Activated CD8-positive, alpha-beta T cell treated with anti-CD3 and anti-CD28 coated beads for 36 hours (primary cell): Measurements from ENCODE around the gene ZNF283. TPM values are rescaled to one million over a fixed set of nuclear protein-coding genes. Genes with fewer than 3 reads are reported as not detected.
A peak's percentile ranks its signal among the peaks of the same experiment; 100 is the strongest.
"Not testable (repeated sequence)": the region's sequence is repeated elsewhere in the genome, so short reads cannot be mapped to it uniquely, and the experiment has no call there.

Experiments used
- ATAC-seq: fragments of 200-7000 bp; cut with Tn5 transposase; one replicate; pipeline ENCODE4 v1.10.0; 2021; ENCODE audit warnings: mild to moderate bottlenecking, moderate library complexity
- CTCF ChIA-PET: fragments of 350-600 bp; sonication (Branson Sonifier 250); formaldehyde crosslinking; loops from one replicate; lab custom pipeline; 2021; ENCODE audit warnings: antibody characterized with exemption; lab: Charles Lee
- POLR2A ChIA-PET: fragments of 350-600 bp; sonication (Branson Sonifier 250); formaldehyde crosslinking; loops from one replicate; lab custom pipeline; 2021; ENCODE audit warnings: antibody characterized with exemption; lab: Charles Lee
- DNase-seq: peaks from one replicate; pipeline ENCODE4 v3.0.0-alpha.2; 2020
- H3K27ac Mint-ChIP-seq: one replicate; pipeline ENCODE4 v1.8.0; 2021; ENCODE audit warnings: mild to moderate bottlenecking, mixed read lengths
- H3K27me3 Mint-ChIP-seq: one replicate; pipeline ENCODE4 v1.8.0; 2021; ENCODE audit warnings: mixed read lengths
- H3K36me3 Mint-ChIP-seq: one replicate; pipeline ENCODE4 v1.8.0; 2021; ENCODE audit warnings: low read depth, mixed read lengths
- H3K4me1 Mint-ChIP-seq: one replicate; pipeline ENCODE4 v1.8.0; 2021; ENCODE audit warnings: low read depth, mixed read lengths
- H3K4me3 Mint-ChIP-seq: one replicate; pipeline ENCODE4 v1.8.0; 2021; ENCODE audit warnings: mild to moderate bottlenecking, moderate library complexity, mixed read lengths
- H3K9me3 Mint-ChIP-seq: one replicate; pipeline ENCODE4 v1.8.0; 2021; ENCODE audit warnings: mixed read lengths
- intact Hi-C: fragments of 100-400 bp; cut with micrococcal nuclease; formaldehyde crosslinking; loops from one replicate; pipeline ENCODE4 v1.10.0; 2022
- total RNA-seq, 2 experiments: library from RNA; stranded (reverse); gene quantifications; one replicate each; pipeline ENCODE4 v1.2.3, GENCODE V29; 2021
- TF ChIP-seq, protein P1 (sequence below): fragments of 200-600 bp; IDR thresholded peaks from one replicate; pipeline ENCODE4 v1.8.0; 2022; ENCODE audit warnings: antibody characterized with exemption, mild to moderate bottlenecking

The ZNF283 gene
- total RNA-seq, 2 experiments from 2014 or later, result 6.6 to 7.2 TPM

DNA sequence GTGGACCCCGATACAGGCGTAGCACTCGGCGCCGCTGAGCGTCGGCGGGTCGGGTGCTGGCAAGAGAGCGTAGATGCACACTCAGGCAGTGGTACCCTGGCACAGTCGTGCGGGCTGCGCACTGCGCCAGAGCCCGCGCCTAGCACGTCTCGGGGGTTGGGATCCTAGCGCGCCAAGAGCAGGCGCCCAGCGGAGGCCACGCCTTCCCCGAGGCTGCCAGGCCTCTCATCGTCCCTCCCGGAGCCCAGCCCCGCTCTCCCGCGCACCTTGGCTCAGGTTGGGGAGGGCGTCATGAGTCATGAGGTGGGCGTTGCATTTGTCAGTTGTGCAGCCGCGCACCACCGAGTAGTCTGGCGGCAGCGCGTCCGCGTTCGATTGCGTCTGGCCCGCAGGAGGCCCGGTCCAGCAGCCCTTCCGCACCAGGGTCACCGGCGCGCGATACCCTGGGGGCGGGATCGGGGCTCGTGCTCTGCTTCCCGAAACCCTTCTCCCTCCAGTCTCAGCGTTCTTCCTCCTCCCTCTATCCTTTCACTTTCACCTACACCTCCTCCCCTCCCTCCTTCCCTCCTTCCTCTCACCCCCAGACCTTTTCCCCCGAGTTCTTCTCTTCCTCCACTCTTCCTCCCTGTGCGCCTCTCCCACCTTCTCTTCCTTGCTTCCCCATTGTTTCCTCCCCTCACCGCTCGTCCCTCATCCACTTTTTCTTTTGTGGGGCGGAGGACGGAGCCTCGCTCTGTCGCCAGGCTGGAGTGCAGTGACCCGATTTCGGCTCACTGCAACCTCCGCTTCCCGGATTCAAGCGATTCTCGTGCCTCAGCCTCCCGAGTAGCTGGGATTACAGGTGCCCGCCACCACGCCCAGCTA, 28.3 kb upstream of the ZNF283 start:
- DNase-seq, result peak; percentile 92
- Mint-ChIP-seq H3K4me1 (peaks cover 12% of the 10 kb centered on the region), H3K9me3 (no peaks in the 10 kb centered on the region), H3K27me3 (peaks cover 12% of the 10 kb centered on the region), H3K36me3 (peaks cover 3% of the 10 kb centered on the region), H3K4me3 (peak overlapping the region; percentile 73), H3K27ac (peak overlapping the region; percentile 27)
- intact Hi-C loops, result no loop called here
- TF ChIP-seq, protein P1, sequence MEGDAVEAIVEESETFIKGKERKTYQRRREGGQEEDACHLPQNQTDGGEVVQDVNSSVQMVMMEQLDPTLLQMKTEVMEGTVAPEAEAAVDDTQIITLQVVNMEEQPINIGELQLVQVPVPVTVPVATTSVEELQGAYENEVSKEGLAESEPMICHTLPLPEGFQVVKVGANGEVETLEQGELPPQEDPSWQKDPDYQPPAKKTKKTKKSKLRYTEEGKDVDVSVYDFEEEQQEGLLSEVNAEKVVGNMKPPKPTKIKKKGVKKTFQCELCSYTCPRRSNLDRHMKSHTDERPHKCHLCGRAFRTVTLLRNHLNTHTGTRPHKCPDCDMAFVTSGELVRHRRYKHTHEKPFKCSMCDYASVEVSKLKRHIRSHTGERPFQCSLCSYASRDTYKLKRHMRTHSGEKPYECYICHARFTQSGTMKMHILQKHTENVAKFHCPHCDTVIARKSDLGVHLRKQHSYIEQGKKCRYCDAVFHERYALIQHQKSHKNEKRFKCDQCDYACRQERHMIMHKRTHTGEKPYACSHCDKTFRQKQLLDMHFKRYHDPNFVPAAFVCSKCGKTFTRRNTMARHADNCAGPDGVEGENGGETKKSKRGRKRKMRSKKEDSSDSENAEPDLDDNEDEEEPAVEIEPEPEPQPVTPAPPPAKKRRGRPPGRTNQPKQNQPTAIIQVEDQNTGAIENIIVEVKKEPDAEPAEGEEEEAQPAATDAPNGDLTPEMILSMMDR, result no peak
- ChIA-PET POLR2A (no interaction called here), CTCF (no interaction called here)
- peak; percentile 96 for ATAC-seq

DNA sequence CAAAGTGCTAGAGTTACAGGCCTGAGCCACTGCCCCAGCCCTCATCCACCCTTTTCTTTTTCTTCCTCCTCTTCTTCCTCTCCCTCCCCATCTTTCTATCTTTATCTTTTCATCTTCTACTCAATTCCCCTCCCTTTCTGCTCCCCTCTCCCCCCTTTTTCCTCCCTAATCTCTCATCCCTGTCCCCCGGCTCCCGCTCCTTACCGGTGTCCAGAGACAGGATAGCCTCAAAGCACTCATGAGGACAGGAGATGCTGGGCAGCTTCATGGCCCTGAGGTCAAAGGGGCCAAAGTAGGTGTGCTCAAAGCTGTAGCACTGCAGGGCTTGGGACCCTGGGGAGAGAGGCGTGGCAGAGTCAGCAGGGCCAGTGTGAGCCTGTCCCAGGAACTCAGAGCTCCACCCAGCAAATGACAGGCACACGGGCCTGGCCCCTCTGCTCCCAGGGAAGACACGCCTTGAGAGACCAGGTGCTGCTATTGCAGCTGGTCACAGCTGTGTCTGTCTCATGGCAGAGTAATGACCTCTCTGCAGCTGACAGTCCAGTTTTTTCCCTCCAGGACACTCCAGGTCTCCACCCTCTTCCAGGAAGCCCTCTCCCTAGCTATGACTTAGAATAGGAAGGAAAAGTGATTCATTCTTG, 27.5 kb upstream of the ZNF283 start:
- no peak overlapping the region for H3K27ac Mint-ChIP-seq
- DNase-seq (no peak), ATAC-seq (no peak)
- peaks cover 12% of the 10 kb centered on the region for H3K4me1 Mint-ChIP-seq
- POLR2A ChIA-PET, result interaction anchor here (0.7 kb wide), 1 partner anchor 45 kb away, joined by 3 read pairs; the partner anchor contains the start of gene SMG9
- CTCF ChIA-PET, result interaction anchor here (0.7 kb wide), 2 partner anchors 14 to 33 kb away, joined by 3 read pairs; no protein-coding TSS in a partner anchor
- no peaks in the 10 kb centered on the region for H3K9me3 Mint-ChIP-seq
- H3K36me3 Mint-ChIP-seq, result peaks cover 3% of the 10 kb centered on the region
- intact Hi-C loops, result no loop called here
- H3K4me3 Mint-ChIP-seq, result peak overlapping the region; percentile 73
- peaks cover 10% of the 10 kb centered on the region for H3K27me3 Mint-ChIP-seq
- TF ChIP-seq, protein P1, result no peak

DNA sequence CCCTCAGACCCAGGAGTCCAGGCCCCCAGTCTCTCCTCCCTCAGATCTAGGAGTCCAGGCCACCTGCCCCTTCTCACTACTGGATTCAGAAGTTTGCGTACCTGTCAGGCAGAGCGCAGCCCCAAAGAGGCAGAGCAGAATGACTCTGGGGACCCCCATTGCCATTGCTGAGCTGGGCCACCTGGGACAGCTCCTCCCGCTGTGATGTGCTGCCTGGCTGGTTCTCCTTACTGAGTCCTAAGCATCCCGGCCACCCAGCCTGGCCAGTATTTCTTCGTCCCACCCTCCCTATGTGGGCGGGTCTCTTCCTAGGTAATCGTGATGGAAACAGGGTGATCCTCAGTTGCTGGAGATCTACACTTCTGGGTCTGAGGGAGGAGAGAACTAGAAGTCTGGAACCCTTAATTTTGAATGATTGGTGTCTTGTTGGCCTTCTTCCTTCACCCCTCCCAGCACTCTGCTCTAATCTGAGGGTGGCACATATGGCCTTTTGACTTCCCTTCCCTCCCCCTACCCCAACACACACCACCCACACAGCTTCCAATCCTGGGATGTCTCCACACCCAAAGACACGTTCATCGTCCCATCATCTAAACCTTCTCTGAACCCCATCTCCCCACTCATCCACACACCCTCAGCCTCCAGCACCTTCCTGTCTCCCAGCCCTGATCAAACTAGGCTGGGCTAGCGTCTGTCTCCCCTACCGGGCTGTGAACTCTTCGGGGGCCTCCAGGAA, 24.7 kb upstream of the ZNF283 start, which contains the start of gene LYPD5:
Gene LYPD5 (minus strand): TSS at position 232 of the 736 bp plus-strand sequence. CDS start 67 bp downstream, at position 165.
- intact Hi-C loops, result no loop called here
- CTCF ChIA-PET, result no interaction called here
- no peak within 1 kb of the TSS for H3K27ac Mint-ChIP-seq

DNA sequence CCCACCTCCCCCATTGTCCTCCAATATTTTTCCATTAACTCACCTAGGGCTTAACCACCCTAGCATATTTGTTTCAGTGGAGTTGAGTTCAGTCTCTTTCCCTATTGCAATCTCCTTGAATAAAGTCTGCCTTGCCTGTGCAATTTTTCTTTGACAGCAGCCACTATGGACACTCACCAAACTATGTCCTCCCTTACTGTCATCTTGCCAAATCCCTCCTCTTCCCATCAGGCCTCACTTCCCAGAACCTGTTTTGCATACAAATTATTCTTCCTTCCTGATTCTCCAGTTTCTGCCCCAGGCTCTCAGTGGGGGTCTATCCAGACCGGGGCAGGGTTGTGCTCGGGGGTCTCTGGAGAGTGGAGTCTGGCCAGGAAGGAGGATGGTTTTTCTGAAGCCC, 22.7 kb upstream of the ZNF283 start:
- Mint-ChIP-seq H3K4me1 (no peaks in the 10 kb centered on the region), H3K4me3 (no peak overlapping the region), H3K36me3 (no peaks in the 10 kb centered on the region), H3K27me3 (peaks cover 6% of the 10 kb centered on the region), H3K27ac (no peak overlapping the region), H3K9me3 (no peaks in the 10 kb centered on the region)
- DNase-seq, result no peak
- ChIA-PET CTCF (no interaction called here), POLR2A (no interaction called here)
- intact Hi-C loops, result no loop called here
- TF ChIP-seq, protein P1, result no peak
- ATAC-seq, result no peak

More for the DNA sequence above, 24.7 kb upstream of the ZNF283 start, which contains the start of gene LYPD5:
- POLR2A ChIA-PET, result no interaction called here
- Mint-ChIP-seq H3K9me3 (no peaks in the 10 kb centered on the region), H3K36me3 (no peaks in the 10 kb centered on the region), H3K4me3 (no peak within 1 kb of the TSS), H3K27me3 (peaks cover 5% of the 10 kb centered on the region), H3K4me1 (peaks cover 9% of the 10 kb centered on the region)
- TF ChIP-seq, protein P1, result no peak
- no peak for ATAC-seq
- no peak for DNase-seq

DNA sequence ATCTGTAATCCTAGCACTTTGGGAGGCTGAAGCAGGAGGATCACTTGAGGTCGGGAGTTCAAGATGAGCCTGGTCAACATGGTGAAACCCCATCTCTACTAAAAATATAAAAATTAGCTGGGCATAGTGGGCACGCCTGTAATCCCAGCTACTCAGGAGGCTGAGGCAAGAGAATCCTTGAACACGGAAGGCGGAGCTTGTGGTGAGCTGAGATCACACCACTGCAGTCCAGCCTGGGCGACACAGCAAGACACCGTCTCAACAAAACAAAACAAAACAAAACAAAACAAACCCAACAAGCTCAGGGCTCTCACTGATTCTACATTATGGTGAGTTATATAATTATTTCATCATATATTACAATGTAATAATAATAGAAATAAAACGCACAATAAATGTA, 20.7 kb upstream of the ZNF283 start:
- DNase-seq, H3K4me3 Mint-ChIP-seq, H3K9me3 Mint-ChIP-seq, H3K36me3 Mint-ChIP-seq, H3K4me1 Mint-ChIP-seq, intact Hi-C loops, POLR2A ChIA-PET, H3K27ac Mint-ChIP-seq, H3K27me3 Mint-ChIP-seq, ATAC-seq: not testable (repeated sequence)
- CTCF ChIA-PET, result interaction anchor here (1.0 to 1.3 kb wide), 2 partner anchors 13 to 40 kb away, joined by 3 to 4 read pairs; no protein-coding TSS in a partner anchor
